Peyer's patch (tissue), 4 donors: ENCODE results near the gene PLA2G2C.

Experiments used
- CTCF ChIP-seq, 6 experiments: fragments of 450-650 bp in 4 of 6; fragments of 200-600 bp in 2 of 6; sonication (generic) in 1 of 6; IDR thresholded peaks; one replicate each; pipeline ENCODE4 v1.5.1; 2017 to 2019; ENCODE audit warnings: antibody characterized with exemption in 6 of 6, mild to moderate bottlenecking in 3 of 6, moderate library complexity in 1 of 6
- POLR2A ChIP-seq, 2 donors: fragments of 450-650 bp; IDR thresholded peaks; one replicate each; pipeline ENCODE4 v1.5.1; 2017; ENCODE audit warnings: antibody characterized with exemption in 2 of 2, mild to moderate bottlenecking in 2 of 2, moderate library complexity in 2 of 2

DNA sequence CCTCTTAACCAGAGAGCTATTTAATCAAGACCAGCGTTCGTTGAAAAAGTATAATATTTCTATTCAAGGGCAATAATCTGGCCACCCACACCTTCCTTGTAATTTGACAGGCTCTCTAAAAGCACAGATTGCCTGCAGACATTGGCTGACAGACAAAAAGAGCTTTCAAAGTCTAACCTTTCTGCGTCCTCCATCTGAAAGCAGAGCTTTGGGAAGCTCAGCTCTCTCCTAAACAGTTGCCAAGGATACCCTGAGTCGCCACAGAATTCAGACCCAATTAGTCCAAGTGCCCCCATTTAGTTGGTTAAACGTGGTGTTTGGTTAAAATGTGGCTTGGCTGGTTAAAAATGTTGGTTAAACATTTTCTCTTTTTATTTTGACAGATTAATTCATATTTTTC lies 33.7 kb upstream of the PLA2G2C start:
- TF ChIP-seq CTCF (IDR thresholded peaks at IDR 0.05) (no peak), POLR2A (IDR thresholded peaks at IDR 0.05) (no peak)
